ENCODE measurements around the gene LRP1.

DNA sequence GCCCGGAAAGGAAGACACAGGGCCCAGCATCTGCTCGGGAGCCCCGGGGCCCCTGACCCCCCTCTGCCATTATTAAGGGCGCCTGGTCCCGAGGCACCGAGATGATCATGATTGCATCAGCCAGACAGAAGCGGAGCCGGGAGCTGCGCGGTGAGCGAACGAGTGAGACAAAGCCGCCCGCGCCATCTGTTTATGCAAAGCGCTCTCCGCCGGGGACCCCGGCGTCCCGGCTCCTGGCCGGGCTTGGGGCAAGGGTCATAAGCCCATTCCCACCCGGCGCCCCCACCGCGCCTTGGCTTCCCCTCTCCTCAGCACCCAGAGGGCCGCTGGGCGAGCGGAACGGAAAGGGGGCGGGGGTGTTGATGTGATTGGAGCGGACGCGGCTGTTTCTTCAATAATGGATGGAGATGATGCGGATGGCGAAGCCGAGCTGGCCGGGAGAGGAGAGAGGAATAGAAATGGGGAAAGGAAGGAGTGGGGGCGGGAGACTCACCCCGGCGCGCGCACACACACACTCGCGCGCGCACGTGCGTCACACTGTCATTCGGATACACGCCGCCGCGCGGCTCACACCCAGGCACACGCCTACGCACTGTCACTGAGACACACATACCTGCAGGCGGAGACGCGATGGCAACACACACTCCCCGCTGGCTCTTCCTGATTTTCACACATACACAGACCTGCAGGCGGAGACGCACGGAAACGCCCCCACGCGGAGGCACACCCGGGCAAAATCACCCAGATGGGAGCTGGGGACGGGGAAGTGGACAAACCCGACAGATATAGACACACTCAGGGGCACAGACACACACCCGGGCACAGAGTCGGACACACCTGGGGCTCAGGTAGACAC is 112.0 kb downstream of the LRP1 start:
- TF ChIP-seq, protein P1, sequence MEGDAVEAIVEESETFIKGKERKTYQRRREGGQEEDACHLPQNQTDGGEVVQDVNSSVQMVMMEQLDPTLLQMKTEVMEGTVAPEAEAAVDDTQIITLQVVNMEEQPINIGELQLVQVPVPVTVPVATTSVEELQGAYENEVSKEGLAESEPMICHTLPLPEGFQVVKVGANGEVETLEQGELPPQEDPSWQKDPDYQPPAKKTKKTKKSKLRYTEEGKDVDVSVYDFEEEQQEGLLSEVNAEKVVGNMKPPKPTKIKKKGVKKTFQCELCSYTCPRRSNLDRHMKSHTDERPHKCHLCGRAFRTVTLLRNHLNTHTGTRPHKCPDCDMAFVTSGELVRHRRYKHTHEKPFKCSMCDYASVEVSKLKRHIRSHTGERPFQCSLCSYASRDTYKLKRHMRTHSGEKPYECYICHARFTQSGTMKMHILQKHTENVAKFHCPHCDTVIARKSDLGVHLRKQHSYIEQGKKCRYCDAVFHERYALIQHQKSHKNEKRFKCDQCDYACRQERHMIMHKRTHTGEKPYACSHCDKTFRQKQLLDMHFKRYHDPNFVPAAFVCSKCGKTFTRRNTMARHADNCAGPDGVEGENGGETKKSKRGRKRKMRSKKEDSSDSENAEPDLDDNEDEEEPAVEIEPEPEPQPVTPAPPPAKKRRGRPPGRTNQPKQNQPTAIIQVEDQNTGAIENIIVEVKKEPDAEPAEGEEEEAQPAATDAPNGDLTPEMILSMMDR (conservative IDR thresholded peaks at IDR 0.05; ENCODE audit: low read depth, low read length) = 0 out of 2 replicates have a peak, but pooled peaks have one; percentile 18
- no peak for TF ChIP-seq EZH2 (IDR thresholded peaks at IDR 0.05; ENCODE audit: low read length, unreplicated experiment)
